Adrenal gland (tissue), 12 donors: ENCODE measurements around the gene TSPAN4. TPM values are rescaled to one million over a fixed set of nuclear protein-coding genes. Genes with fewer than 3 reads are reported as not detected.

Source experiments
- DNase-seq, 7 donors: peaks; one replicate each; pipeline ENCODE4 v3.0.0-alpha.2; 2019 to 2020
- H3K27ac ChIP-seq, 5 donors: fragments of 200-600 bp; sonication (generic) in 4 of 5; 1 replicate in 3 of 5; 2 replicates in 2 of 5; pipeline versions ENCODE4 v1.5.1 to v1.8.0; 2016 to 2020; ENCODE audit warnings: mild to moderate bottlenecking in 1 of 5
- H3K27me3 ChIP-seq: fragments of 200-600 bp; 2 replicates; pipeline ENCODE4 v1.8.0; 2021
- H3K36me3 ChIP-seq, 2 donors: fragments of 200-600 bp; replicated peaks in 1 of 2; 1 replicate in 1 of 2; 2 replicates in 1 of 2; pipeline versions ENCODE4 v1.5.1 to v1.8.0; 2018 to 2022
- H3K4me1 ChIP-seq, 2 donors: fragments of 200-600 bp; replicated peaks in 1 of 2; 1 replicate in 1 of 2; 2 replicates in 1 of 2; pipeline versions ENCODE4 v1.5.1 to v1.8.0; 2018 to 2021
- H3K4me3 ChIP-seq, 4 donors: fragments of 200-600 bp; sonication (generic) in 3 of 4; one replicate each; pipeline ENCODE4 v1.5.1; 2016 to 2018
- H3K9me3 ChIP-seq, 3 donors: fragments of 200-600 bp; sonication (generic) in 1 of 3; replicated peaks in 1 of 3; 1 replicate in 2 of 3; 2 replicates in 1 of 3; pipeline versions ENCODE4 v1.5.1 to v1.8.0; 2016 to 2021
- POLR2A ChIP-seq, 2 donors: fragments of 450-650 bp; IDR thresholded peaks; one replicate each; pipeline ENCODE4 v1.6.1; 2017; ENCODE audit warnings: antibody characterized with exemption in 2 of 2, mild to moderate bottlenecking in 2 of 2, moderate library complexity in 1 of 2
- WGBS, 4 donors: extraction: QIAGEN DNeasy Blood & Tissue Kit in 2 of 4; methylation state at CpG; one replicate each; pipeline versions ENCODE4 v1.1.5 to v1.1.7; 2013 to 2017; 5-methylcytosine and 5-hydroxymethylcytosine counted together
- intact Hi-C, 2 donors: fragments of 100-400 bp; cut with DNase I; formaldehyde crosslinking; loops; one replicate each; pipeline versions ENCODE4 v1.14.1 to v1.15.0; 2022 to 2023
- polyA plus RNA-seq, 3 donors: library from polyadenylated mRNA; stranded (reverse); fragments of 200-250 nt in 2 of 3; fragments of 350-450 nt in 1 of 3; fragmentation: Illumina TruSeq in 1 of 3; extraction: RNeasy Lipid Tissue Mini Kit (QIAGEN cat#74804) in 1 of 3; gene quantifications; one replicate each; pipeline ENCODE4 v1.2.3, GENCODE V29; 2013 to 2014
- total RNA-seq, 9 donors: library from RNA; depleted of rRNA in 4 of 9; stranded (reverse); fragments of >200 nt in 4 of 9; fragments of 120-200 nt in 1 of 9; fragmentation: NEBNext Ultra II Directional in 1 of 9; extraction: Animal tissue kit (Norgen Biotek cat#: 25700) in 1 of 9; gene quantifications; one replicate each; pipeline versions ENCODE4 v1.1.0 to v1.2.4, GENCODE V29; 2013 to 2023
- TF ChIP-seq, protein P1 (sequence below), 6 experiments: fragments of 450-650 bp in 4 of 6; fragments of 200-600 bp in 2 of 6; sonication (generic) in 1 of 6; IDR thresholded peaks; 1 replicate in 5 of 6; 2 replicates in 1 of 6; pipeline versions ENCODE4 v1.5.1 to v1.8.0; 2016 to 2021; ENCODE audit warnings: antibody characterized with exemption in 6 of 6, mild to moderate bottlenecking in 2 of 6, moderate library complexity in 1 of 6
- donor health status: healthy with polysubstance abuse.
- donor health status: Bipolar disorder and iron deficiency.
- donor health status: DM: yes; HTN: yes; CAD: no.
- donor health status: DM: no; HTN: no; CAD: no.
- donor health status: DM: no; HTN: no; CAD: no.
- donor health status: DM: yes; HTN: yes; CAD: no.

The TSPAN4 gene
- total and polyA plus RNA-seq, 12 donors = 5.2 to 207 (median 53.5) TPM

- 50 to 81% (median 74%) methylated on average over 2 to 9 of the region's 9 CpGs for WGBS, 4 donors
- Histone ChIP-seq H3K27ac (no peak overlapping the region), H3K4me3 (no peak overlapping the region), H3K4me1 (peaks cover 2 to 3% of the 10 kb centered on the region in 2 donors), H3K36me3 (peaks cover 0 to 4% of the 10 kb centered on the region in 2 donors), H3K9me3 (no peaks in the 10 kb centered on the region), H3K27me3 (no peaks in the 10 kb centered on the region)
- TF ChIP-seq, protein P1, sequence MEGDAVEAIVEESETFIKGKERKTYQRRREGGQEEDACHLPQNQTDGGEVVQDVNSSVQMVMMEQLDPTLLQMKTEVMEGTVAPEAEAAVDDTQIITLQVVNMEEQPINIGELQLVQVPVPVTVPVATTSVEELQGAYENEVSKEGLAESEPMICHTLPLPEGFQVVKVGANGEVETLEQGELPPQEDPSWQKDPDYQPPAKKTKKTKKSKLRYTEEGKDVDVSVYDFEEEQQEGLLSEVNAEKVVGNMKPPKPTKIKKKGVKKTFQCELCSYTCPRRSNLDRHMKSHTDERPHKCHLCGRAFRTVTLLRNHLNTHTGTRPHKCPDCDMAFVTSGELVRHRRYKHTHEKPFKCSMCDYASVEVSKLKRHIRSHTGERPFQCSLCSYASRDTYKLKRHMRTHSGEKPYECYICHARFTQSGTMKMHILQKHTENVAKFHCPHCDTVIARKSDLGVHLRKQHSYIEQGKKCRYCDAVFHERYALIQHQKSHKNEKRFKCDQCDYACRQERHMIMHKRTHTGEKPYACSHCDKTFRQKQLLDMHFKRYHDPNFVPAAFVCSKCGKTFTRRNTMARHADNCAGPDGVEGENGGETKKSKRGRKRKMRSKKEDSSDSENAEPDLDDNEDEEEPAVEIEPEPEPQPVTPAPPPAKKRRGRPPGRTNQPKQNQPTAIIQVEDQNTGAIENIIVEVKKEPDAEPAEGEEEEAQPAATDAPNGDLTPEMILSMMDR (IDR thresholded peaks at IDR 0.05) = no peak
- TF ChIP-seq POLR2A (IDR thresholded peaks at IDR 0.05) = no peak
- intact Hi-C loops = no loop called here
- no peak for DNase-seq
Measured at GRCh38 chr11:871472-871871, 28.8 kb downstream of the TSPAN4 start.

GRCh38 chr11:872799-873198 lies 30.1 kb downstream of the TSPAN4 start:
- peaks cover 7 to 8% of the 10 kb centered on the region in 2 donors for H3K4me1 ChIP-seq
- no peak overlapping the region for H3K27ac ChIP-seq
- 81 to 90% (median 86%) methylated on average over 4 to 9 of the region's 9 CpGs for WGBS, 4 donors
- H3K4me3 ChIP-seq = no peak overlapping the region
- intact Hi-C loops = no loop called here
- H3K36me3 ChIP-seq = no peaks in the 10 kb centered on the region
- H3K9me3 ChIP-seq = no peaks in the 10 kb centered on the region
- DNase-seq = no peak
- no peak for TF ChIP-seq POLR2A (IDR thresholded peaks at IDR 0.05)
- TF ChIP-seq, protein P1 (IDR thresholded peaks at IDR 0.05) = no peak
- no peaks in the 10 kb centered on the region for H3K27me3 ChIP-seq

- H3K27ac ChIP-seq = no peak overlapping the region
- DNase-seq = no peak
- H3K4me3 ChIP-seq = no peak overlapping the region
- H3K9me3 ChIP-seq = no peaks in the 10 kb centered on the region
- no peaks in the 10 kb centered on the region for H3K36me3 ChIP-seq
- peaks cover 7 to 8% of the 10 kb centered on the region in 2 donors for H3K4me1 ChIP-seq
- H3K27me3 ChIP-seq = no peaks in the 10 kb centered on the region
- intact Hi-C loops = no loop called here
- TF ChIP-seq POLR2A (IDR thresholded peaks at IDR 0.05) = no peak
- TF ChIP-seq, protein P1 (IDR thresholded peaks at IDR 0.05) = no peak
- 71 to 82% (median 78%) methylated on average over 11 to 12 of the region's 12 CpGs for WGBS, 4 donors
Measured at GRCh38 chr11:873706-874105, 31.1 kb downstream of the TSPAN4 start.

DNA sequence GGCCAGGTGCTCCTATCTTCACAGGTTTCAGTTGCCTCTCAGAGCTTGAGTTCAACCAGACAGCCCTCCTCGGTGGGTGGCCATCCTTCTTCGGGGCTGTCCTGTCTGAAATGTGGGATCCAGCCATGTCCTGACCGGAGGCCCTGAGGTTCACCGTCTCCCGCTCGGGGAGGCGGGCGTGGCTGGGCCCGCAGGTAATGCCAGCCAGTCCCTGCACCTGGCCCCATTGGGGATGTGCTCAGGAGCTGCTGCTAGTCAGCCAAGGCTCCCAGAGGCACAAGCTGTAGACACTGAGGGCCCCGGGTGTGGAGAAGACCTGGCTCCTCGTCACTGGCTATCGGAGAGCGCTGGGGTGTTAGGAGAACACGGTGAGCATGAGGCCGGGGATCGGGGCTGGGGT lies 32.6 kb downstream of the TSPAN4 start:
- intact Hi-C loops = no loop called here
- Histone ChIP-seq H3K4me3 (no peak overlapping the region), H3K4me1 (peaks cover 7 to 8% of the 10 kb centered on the region in 2 donors), H3K27me3 (no peaks in the 10 kb centered on the region), H3K36me3 (no peaks in the 10 kb centered on the region), H3K9me3 (no peaks in the 10 kb centered on the region), H3K27ac (no peak overlapping the region)
- 93 to 96% (median 94%) methylated on average over 11 to 16 of the region's 16 CpGs for WGBS, 4 donors
- TF ChIP-seq, protein P1 (IDR thresholded peaks at IDR 0.05) = no peak
- no peak for TF ChIP-seq POLR2A (IDR thresholded peaks at IDR 0.05)
- DNase-seq = no peak
